GM19372 (cell line): ENCODE data around the gene LYPD6B.

Experiments used
- ATAC-seq: cut with Tn5 transposase; IDR thresholded peaks from one replicate; pipeline ENCODE4 v1.9.1; 2021; ENCODE audit warnings: mild to moderate bottlenecking, low read depth, moderate library complexity; ENCODE audit not compliant: unreplicated experiment

LYPD6B gene, protein sequence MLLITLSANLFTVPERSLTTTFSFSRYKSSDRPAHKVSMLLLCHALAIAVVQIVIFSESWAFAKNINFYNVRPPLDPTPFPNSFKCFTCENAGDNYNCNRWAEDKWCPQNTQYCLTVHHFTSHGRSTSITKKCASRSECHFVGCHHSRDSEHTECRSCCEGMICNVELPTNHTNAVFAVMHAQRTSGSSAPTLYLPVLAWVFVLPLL

GRCh38 chr2:149038442-149039212 is at the start of gene LYPD6B:
LYPD6B (plus strand) TSS chr2:149038699; CDS start chr2:149130949, 92,250 bp downstream.
- peak; percentile 61 for ATAC-seq

GRCh38 chr2:148989882-148990493 is 48.5 kb upstream of the LYPD6B start:
- ATAC-seq, result peak; percentile 97

- ATAC-seq, result no peak
Measured at GRCh38 chr2:148990968-148991367, 47.5 kb upstream of the LYPD6B start.

DNA sequence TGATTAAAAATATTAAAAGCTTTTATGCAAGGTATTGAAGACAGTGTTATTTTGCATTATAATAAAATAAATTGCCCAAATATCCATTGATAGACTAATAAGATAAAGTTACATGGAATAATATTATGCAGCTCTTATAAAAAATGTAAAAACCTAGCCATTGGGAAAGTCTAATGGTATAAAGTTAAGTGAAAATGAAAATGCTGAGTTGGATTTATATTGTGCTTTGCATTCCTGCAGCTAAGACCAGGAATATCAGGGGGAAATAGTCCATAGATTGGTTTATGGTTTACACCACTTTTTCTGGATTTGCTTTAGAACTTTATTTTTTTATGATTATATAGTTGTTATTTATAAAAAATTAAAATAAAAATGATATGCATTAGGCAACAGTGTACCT is 46.1 kb upstream of the LYPD6B start:
- no peak for ATAC-seq

DNA sequence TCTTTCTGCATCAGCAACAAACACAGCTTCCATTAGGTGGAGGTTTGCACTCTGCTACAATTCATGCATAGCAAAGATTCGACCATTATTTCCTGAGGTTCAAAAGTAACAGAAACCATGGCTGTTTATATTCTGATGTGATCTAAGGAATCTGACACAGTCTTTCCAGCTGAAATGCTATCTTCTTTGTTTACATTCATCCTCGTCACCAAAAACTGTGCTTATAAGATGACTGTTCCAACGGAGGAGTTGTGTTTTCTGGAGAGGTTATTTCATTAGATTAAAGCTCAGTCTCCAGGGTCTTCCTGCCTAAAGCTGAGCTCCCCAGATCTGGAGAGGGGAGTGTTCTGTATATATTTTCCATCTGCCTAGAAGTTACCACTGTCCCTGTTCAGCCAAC is 45.1 kb upstream of the LYPD6B start:
- no peak for ATAC-seq

- ATAC-seq, result no peak
Measured at GRCh38 chr2:148994341-148994740, 44.2 kb upstream of the LYPD6B start.

DNA sequence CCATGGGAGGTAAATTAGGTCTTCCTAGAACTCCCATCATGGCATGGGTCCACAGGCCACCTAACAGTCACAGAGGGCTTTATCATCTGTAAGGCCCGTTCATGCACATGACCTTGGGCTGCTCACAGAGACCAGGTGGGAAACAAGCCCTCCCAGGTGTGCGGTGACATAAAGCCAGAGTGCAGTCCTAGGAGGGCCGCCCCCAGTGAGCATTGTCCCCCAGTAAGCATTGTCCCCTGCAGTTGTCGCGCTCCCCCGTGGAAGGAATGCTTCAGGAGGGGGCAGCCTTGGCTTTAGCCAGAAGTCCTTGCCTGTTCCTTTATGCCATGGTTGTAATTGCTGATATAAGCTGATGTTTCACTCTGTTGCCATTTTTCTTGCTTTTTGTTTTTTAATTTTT is 41.7 kb upstream of the LYPD6B start:
- ATAC-seq, result no peak

- no peak for ATAC-seq
Measured at GRCh38 chr2:148998165-148998830, 40.2 kb upstream of the LYPD6B start.

GRCh38 chr2:148998831-148999200 is 39.7 kb upstream of the LYPD6B start:
- no peak for ATAC-seq

- ATAC-seq, result no peak
Measured at GRCh38 chr2:148999451-148999921, 39.0 kb upstream of the LYPD6B start.

DNA sequence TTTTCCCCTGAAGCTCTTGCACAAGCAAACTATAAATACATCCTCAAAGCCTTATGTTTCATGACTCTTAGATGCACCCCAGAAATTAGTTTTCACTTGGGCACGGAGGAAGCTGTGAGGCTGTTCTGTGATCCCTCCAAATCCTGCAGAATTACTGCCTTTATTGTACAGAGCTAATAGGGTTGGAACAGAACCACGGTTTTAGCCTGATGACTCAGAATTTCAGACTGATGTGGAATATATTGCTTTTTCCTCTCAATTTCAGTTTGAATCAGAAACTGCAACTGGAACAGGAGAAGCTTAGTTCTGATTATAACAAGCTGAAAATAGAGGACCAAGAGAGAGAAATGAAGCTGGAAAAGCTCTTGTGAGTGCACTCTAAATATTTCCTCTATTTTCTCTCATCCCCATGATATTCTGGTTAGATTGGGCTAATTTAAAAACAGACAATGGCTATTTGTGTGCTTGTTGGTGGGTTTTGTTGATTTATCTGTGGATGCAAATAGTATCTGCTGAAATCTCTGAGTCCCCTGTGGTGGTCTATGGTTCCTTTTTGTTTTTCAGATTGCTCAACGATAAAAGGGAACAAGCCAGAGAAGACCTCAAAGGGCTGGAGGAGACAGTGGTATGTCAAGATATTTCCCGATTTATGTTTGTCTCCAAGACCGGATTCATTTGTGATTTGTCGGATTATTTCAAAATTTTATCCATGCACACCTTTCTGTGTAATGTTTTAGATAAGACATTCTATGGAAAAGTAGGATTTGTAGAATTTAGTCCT is 38.2 kb upstream of the LYPD6B start:
- no peak for ATAC-seq

DNA sequence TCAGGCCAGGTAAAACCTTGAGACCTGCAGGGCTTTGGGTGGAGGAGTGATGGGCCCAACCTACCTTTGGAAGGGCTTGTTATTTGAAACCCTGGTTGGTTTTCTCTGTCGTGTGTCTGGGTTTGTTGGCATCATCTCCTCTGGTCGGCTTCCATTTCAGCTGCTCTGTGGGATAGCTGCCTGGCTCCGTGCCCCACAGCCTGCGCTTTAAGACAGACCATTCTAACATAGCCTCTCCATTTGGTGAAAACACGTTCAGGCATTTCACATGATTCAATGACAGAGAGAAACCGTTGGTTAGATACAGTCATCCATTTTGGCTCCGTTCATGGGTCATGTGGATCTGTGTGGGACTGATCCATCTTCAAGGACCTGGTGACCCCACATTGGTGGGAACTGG is 37.0 kb upstream of the LYPD6B start:
- no peak for ATAC-seq

GRCh38 chr2:149002378-149002890 is 36.1 kb upstream of the LYPD6B start:
- no peak for ATAC-seq

GRCh38 chr2:149002891-149003740 is 35.4 kb upstream of the LYPD6B start:
- ATAC-seq, result no peak

DNA sequence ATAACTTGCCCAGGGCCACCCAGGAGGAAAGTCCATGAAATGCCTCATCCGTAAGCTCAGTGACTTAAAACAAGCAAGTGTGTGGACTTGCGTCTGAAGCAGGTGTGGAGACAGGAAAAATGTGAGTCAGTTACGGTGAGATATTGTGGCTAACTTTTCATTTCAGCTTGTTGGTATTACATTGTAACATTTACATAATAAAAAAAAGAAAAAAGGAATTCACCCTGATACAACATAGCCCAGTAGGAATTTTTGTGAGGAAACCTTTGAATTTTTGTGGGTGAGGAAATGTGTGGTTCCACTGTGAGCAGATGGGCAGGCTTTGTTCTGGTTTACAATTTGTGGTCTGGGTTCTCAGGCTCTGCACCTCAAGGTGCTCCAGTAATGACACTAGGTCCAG is 33.7 kb upstream of the LYPD6B start:
- ATAC-seq, result no peak

- no peak for ATAC-seq
Measured at GRCh38 chr2:149005471-149006077, 32.9 kb upstream of the LYPD6B start.

- ATAC-seq, result no peak
Measured at GRCh38 chr2:149006883-149007543, 31.5 kb upstream of the LYPD6B start.

DNA sequence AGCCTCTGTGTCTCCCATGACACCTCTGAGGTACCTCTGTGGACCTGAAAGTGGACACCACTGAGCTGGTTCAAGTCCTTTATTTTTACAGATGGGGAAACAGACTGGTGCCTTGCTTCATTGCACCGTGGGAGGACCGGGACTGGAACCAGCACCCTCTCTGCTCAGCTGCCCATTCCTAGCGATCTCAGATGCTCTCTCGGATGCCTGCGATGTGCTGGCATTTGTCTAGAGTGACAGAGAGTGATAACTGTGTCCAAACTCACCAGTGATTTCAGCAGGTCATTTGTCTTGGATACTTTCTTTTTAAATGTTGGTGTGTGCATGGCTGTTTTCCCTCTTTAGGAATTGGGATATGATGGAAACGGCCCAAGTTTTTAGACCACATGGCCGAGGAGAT is 30.1 kb upstream of the LYPD6B start:
- ATAC-seq, result no peak
